K562 (cell line): Measurements from ENCODE around the gene LDB2. TPM values are rescaled to one million over a fixed set of nuclear protein-coding genes. Genes with fewer than 3 reads are reported as not detected.

Source experiments
- ATAC-seq: fragments of 200-7000 bp; cut with Tn5 transposase; 3 replicates; pipeline ENCODE4 v1.9.1; 2020; ENCODE audit warnings: moderate library complexity
- BruUV-seq: library from RNA; stranded (reverse); fragments of 400-500 nt; replicated peaks from 2 replicates; lab custom pipeline; 2021; lab: Mats Ljungman, UMichigan
- CTCF ChIA-PET: fragments of 300-600 bp; formaldehyde crosslinking; extraction: SDS; loops from one replicate; lab custom pipeline; 2021; ENCODE audit warnings: low intra/inter-chr PET ratio; lab: Yijun Ruan, JAX
- POLR2A ChIA-PET: fragments of 300-600, 350-650 bp; sonication (Branson Sonifier 250); formaldehyde crosslinking; extraction: SDS; loops from one replicate; lab custom pipeline; 2021; ENCODE audit warnings: antibody characterized with exemption, inconsistent platforms; lab: Yijun Ruan, JAX
- DNase-seq, 4 experiments: peaks; one replicate each; pipeline versions ENCODE4 v3.0.0 to v3.0.0-alpha.2; 2011 to 2018; ENCODE audit warnings: low spot score in 3 of 4, mixed read lengths in 3 of 4; ENCODE audit errors: extremely low read depth in 1 of 4
- FAIRE-seq: peaks from 2 replicates; lab custom pipeline; 2011; peaks lifted over from hg19 to GRCh38; lab: Jason Lieb, UNC
- H2AFZ ChIP-seq: 2 replicates; pipeline ENCODE4 v1.6.0; 2011; ENCODE audit warnings: low read depth, low read length, control low read depth, inconsistent platforms
- H3K27ac ChIP-seq: fragments of 200-600 bp; 3 replicates; pipeline ENCODE4 v1.8.0; 2011; ENCODE audit warnings: low read depth, mild to moderate bottlenecking, control low read depth, inconsistent platforms, low read length, moderate library complexity, mixed read lengths; ENCODE audit errors: extremely low read depth
- H3K27me3 ChIP-seq, 2 experiments: fragments of 300-600 bp in 1 of 2; 2 replicates in 1 of 2; 3 replicates in 1 of 2; pipeline versions ENCODE4 v1.6.0 to v1.8.0; 2011; ENCODE audit warnings: inconsistent platforms in 2 of 2, low read length in 2 of 2, mild to moderate bottlenecking in 1 of 2, mixed read lengths in 1 of 2, moderate library complexity in 1 of 2; ENCODE audit not compliant: control insufficient read depth in 2 of 2, insufficient read depth in 2 of 2
- H3K36me3 ChIP-seq: fragments of 300-600 bp; 3 replicates; pipeline ENCODE4 v1.8.0; 2011; ENCODE audit warnings: mild to moderate bottlenecking, low read length, inconsistent platforms; ENCODE audit not compliant: control insufficient read depth, insufficient read depth
- H3K4me1 ChIP-seq, 2 experiments: fragments of 200-600 bp in 1 of 2; replicated peaks in 1 of 2; 2 replicates in 1 of 2; 3 replicates in 1 of 2; pipeline versions ENCODE4 v1.5.1 to v1.8.0; 2011; ENCODE audit warnings: inconsistent platforms in 2 of 2, low read length in 2 of 2, mild to moderate bottlenecking in 1 of 2, mixed read lengths in 1 of 2, moderate library complexity in 1 of 2; ENCODE audit not compliant: control insufficient read depth in 2 of 2, insufficient read depth in 2 of 2
- H3K4me2 ChIP-seq: 2 replicates; pipeline ENCODE4 v1.6.1; 2011; ENCODE audit warnings: low read length, control low read depth, inconsistent platforms, mixed read lengths; ENCODE audit not compliant: insufficient read depth
- H3K4me3 ChIP-seq: fragments of 200-600 bp; sonication (generic), shearing (Covaris generic); 2 replicates; pipeline ENCODE4 v1.5.1; 2016; ENCODE audit warnings: control low read depth, inconsistent platforms
- H3K79me2 ChIP-seq: fragments of 200-600 bp; 3 replicates; pipeline ENCODE4 v1.8.0; 2011; ENCODE audit warnings: low read length, inconsistent platforms; ENCODE audit not compliant: control insufficient read depth, insufficient read depth
- H3K9ac ChIP-seq, 2 experiments: 2 replicates each; pipeline versions ENCODE4 v1.6.0 to v1.6.1; 2011; ENCODE audit warnings: low read depth in 2 of 2, low read length in 2 of 2, control low read depth in 1 of 2, inconsistent platforms in 1 of 2, mild to moderate bottlenecking in 1 of 2, mixed read lengths in 1 of 2; ENCODE audit not compliant: insufficient read depth in 1 of 2
- H3K9me1 ChIP-seq: one replicate; pipeline ENCODE4 v1.6.0; 2011; ENCODE audit warnings: inconsistent platforms, mild to moderate bottlenecking, low read length, moderate library complexity; ENCODE audit not compliant: control insufficient read depth, insufficient read depth
- H3K9me3 ChIP-seq: replicated peaks from 2 replicates; pipeline ENCODE4 v1.5.1; 2011; ENCODE audit warnings: low read depth, low read length, inconsistent platforms; ENCODE audit not compliant: control insufficient read depth, insufficient read depth
- H4K20me1 ChIP-seq: replicated peaks from 2 replicates; pipeline ENCODE4 v1.6.1; 2011; ENCODE audit warnings: low read length, inconsistent platforms, mixed read lengths; ENCODE audit not compliant: control insufficient read depth, insufficient read depth
- ATF1 ChIP-seq, 2 experiments: fragments of 450-650 bp in 1 of 2; IDR thresholded peaks; 2 replicates each; pipeline ENCODE4 v1.6.1; 2016; ENCODE audit warnings: missing compliant biosample characterization in 1 of 2, missing genetic modification characterization in 1 of 2
- BCOR ChIP-seq: fragments of 450-650 bp; IDR thresholded peaks from 2 replicates; pipeline ENCODE4 v1.6.1; 2016
- EHMT2 ChIP-seq: fragments of 450-650 bp; IDR thresholded peaks from 2 replicates; pipeline ENCODE4 v1.6.1; 2018; ENCODE audit warnings: antibody characterized with exemption
- FOXJ2 ChIP-seq: fragments of 200-800 bp; sonication (Bioruptor generic); IDR thresholded peaks from 2 replicates; pipeline ENCODE4 v1.6.1; 2016; ENCODE audit warnings: missing genetic modification characterization, missing compliant biosample characterization
- GABPA ChIP-seq: fragments of 200-800 bp; sonication (Bioruptor generic); conservative IDR thresholded peaks from 2 replicates; pipeline ENCODE4 v1.6.1; 2016; ENCODE audit warnings: low read depth, missing genetic modification characterization, missing compliant biosample characterization
- HES1 ChIP-seq: fragments of 450-650 bp; IDR thresholded peaks from 2 replicates; pipeline ENCODE4 v1.6.1; 2016; ENCODE audit warnings: low read depth, mild to moderate bottlenecking, moderate library complexity
- IRF1 ChIP-seq: sonication (generic); formaldehyde crosslinking; IDR thresholded peaks from 2 replicates; pipeline ENCODE4 v1.8.0; 2022; ENCODE audit warnings: missing genetic modification reagents, mild to moderate bottlenecking, borderline replicate concordance
- POLR3A ChIP-seq: IDR thresholded peaks from 2 replicates; pipeline ENCODE4 v1.6.1; 2011; ENCODE audit warnings: borderline replicate concordance, mild to moderate bottlenecking, moderate library complexity; ENCODE audit not compliant: insufficient read length, insufficient read depth; ENCODE audit errors: extremely low read depth
- RBFOX2 ChIP-seq: fragments of 200-400 bp; formaldehyde crosslinking; IDR thresholded peaks from 2 replicates; pipeline ENCODE4 v1.6.1; 2017; ENCODE audit warnings: low read depth, mild to moderate bottlenecking, low read length, moderate library complexity
- SAFB ChIP-seq: fragments of 200-400 bp; formaldehyde crosslinking; IDR thresholded peaks from 2 replicates; pipeline ENCODE4 v1.6.1; 2017; ENCODE audit warnings: low read depth, low read length, borderline replicate concordance
- SLC30A9 ChIP-seq: fragments of 250-450 bp; sonication (Bioruptor Pico); IDR thresholded peaks from 2 replicates; pipeline ENCODE4 v1.8.0; 2022; ENCODE audit warnings: mild to moderate bottlenecking, moderate library complexity
- SREBF2 ChIP-seq: sonication (generic); formaldehyde crosslinking; IDR thresholded peaks from 2 replicates; pipeline ENCODE4 v1.4.0; 2020; ENCODE audit warnings: mild to moderate bottlenecking, missing genetic modification reagents
- TARDBP ChIP-seq: fragments of 450-650 bp; IDR thresholded peaks from 2 replicates; pipeline ENCODE4 v1.6.1; 2016
- TCF3 ChIP-seq: sonication (generic); formaldehyde crosslinking; IDR thresholded peaks from 2 replicates; pipeline ENCODE4 v1.4.0; 2020; ENCODE audit warnings: mild to moderate bottlenecking, missing genetic modification reagents
- USF2 ChIP-seq: sonication (generic); formaldehyde crosslinking; IDR thresholded peaks from 2 replicates; pipeline ENCODE4 v1.5.0; 2020; ENCODE audit warnings: missing genetic modification reagents
- ZBTB49 ChIP-seq: sonication (generic); formaldehyde crosslinking; IDR thresholded peaks from 2 replicates; pipeline ENCODE4 v1.8.0; 2022; ENCODE audit warnings: missing genetic modification reagents, mild to moderate bottlenecking, borderline replicate concordance
- ZNF184 ChIP-seq: sonication (generic); formaldehyde crosslinking; IDR thresholded peaks from 2 replicates; pipeline ENCODE4 v1.5.0; 2020; ENCODE audit warnings: missing genetic modification reagents
- ZNF282 ChIP-seq: sonication (generic); formaldehyde crosslinking; IDR thresholded peaks from 2 replicates; pipeline ENCODE4 v1.8.1; 2023; ENCODE audit warnings: missing genetic modification reagents
- ZNF444 ChIP-seq: fragments of 250-450 bp; sonication (Bioruptor Pico); IDR thresholded peaks from 2 replicates; pipeline ENCODE4 v1.4.0; 2020; ENCODE audit warnings: mild to moderate bottlenecking, moderate library complexity
- WGBS: fragments of 100-300 bp; shearing (Covaris generic); methylation state at CpG from one replicate; pipeline ENCODE4 v1.1.6; 2016; ENCODE audit warnings: low coverage, mixed read lengths; ENCODE audit not compliant: insufficient coverage; ENCODE audit errors: missing lambda C conversion rate; 5-methylcytosine and 5-hydroxymethylcytosine counted together
- in situ Hi-C: fragments of 300-500 bp; cut with MboI; formaldehyde crosslinking; loops from 4 replicates; pipeline ENCODE4 v1.15.0; 2018; ENCODE audit warnings: inconsistent platforms, mixed read lengths
- intact Hi-C: fragments of 100-400 bp; cut with micrococcal nuclease; formaldehyde crosslinking; loops from 2 replicates; pipeline ENCODE4 v1.14.2; 2022
- polyA plus RNA-seq, 8 experiments: library from polyadenylated mRNA; depleted of rRNA in 4 of 8; stranded (reverse) in 5 of 8; unstranded in 3 of 8; fragments of >200 nt; fragmentation: Nextera tagmentation in 2 of 8; fragmentation: Illumina TruSeq in 1 of 8; extraction: Ambion mirVana in 2 of 8; extraction: Trizol in 1 of 8; gene quantifications; 2 replicates each; pipeline versions ENCODE4 v1.2.1 to v1.2.3, GENCODE V29; 2011 to 2014; ENCODE audit warnings: inconsistent platforms in 1 of 8, missing spikeins in 1 of 8
- total RNA-seq, 7 experiments: library from RNA; depleted of rRNA in 6 of 7; stranded (reverse); fragments of >200 nt in 6 of 7; fragmentation: Illumina TruSeq in 2 of 7; extraction: Trizol in 2 of 7; gene quantifications; 2 replicates each; pipeline versions ENCODE4 v1.2.1 to v1.2.3, GENCODE V29; 2011 to 2021; ENCODE audit warnings: low replicate concordance in 1 of 7

The LDB2 gene
- total and polyA plus RNA-seq, 9 of the 15 experiments (the other 6 are each of a cell fraction or from before 2014, with no cell fraction given), result 0.10 to 0.20 TPM; not detected in 7

GRCh38 chr4:16573206-16573605 is 325.2 kb downstream of the LDB2 start (continued):
- TF ChIP-seq IRF1 (CRISPR knock-in tag), result no peak
- no peak for TF ChIP-seq ZNF444
- TF ChIP-seq SAFB, result no peak
- TF ChIP-seq ZNF184 (CRISPR knock-in tag), result no peak
- TF ChIP-seq RBFOX2, result no peak
- TF ChIP-seq SREBF2, result no peak
- TF ChIP-seq GABPA (tag), result no peak
- no peak for TF ChIP-seq SLC30A9 (CRISPR knock-in tag)
- TF ChIP-seq HES1, result no peak
- no peak for TF ChIP-seq BCOR
- TF ChIP-seq EHMT2, result no peak

GRCh38 chr4:16572631-16573030 is 325.8 kb downstream of the LDB2 start:
- no peak overlapping the region for H3K4me3 ChIP-seq
- in situ Hi-C loops, result no loop called here
- intact Hi-C loops, result no loop called here
- H3K4me2 ChIP-seq, result no peak overlapping the region
- ChIA-PET CTCF (interaction anchor here (0.6 kb wide), 1 partner anchor 892 kb away, joined by 4 read pairs; no protein-coding TSS in a partner anchor), POLR2A (no interaction called here)
- FAIRE-seq (no peak), ATAC-seq (no peak), DNase-seq (no peak)
- H3K27ac ChIP-seq, result no peak overlapping the region
- no peaks in the 10 kb centered on the region for H3K9me3 ChIP-seq
- BruUV-seq, result no TSS peak
- H4K20me1 ChIP-seq, result no peaks in the 10 kb centered on the region
- no peaks in the 10 kb centered on the region for H3K4me1 ChIP-seq
- 0% methylated on average over 4 of the region's 4 CpGs for WGBS
- no peaks in the 10 kb centered on the region for H3K79me2 ChIP-seq
- H3K27me3 ChIP-seq, result no peaks in the 10 kb centered on the region; a peak in 1 of 5 replicates
- no peaks in the 10 kb centered on the region for H3K9me1 ChIP-seq
- H2AFZ ChIP-seq, result no peak overlapping the region
- no peaks in the 10 kb centered on the region for H3K36me3 ChIP-seq
- no peak overlapping the region for H3K9ac ChIP-seq
- TF ChIP-seq USF2 (CRISPR knock-in tag), result no peak
- TF ChIP-seq FOXJ2 (tag), result no peak
- TF ChIP-seq POLR3A, result no peak
- TF ChIP-seq ZBTB49, result no peak
- no peak for TF ChIP-seq ZNF282
- no peak for TF ChIP-seq TARDBP
- no peak for TF ChIP-seq TCF3 (CRISPR knock-in tag)
- TF ChIP-seq ATF1 (CRISPR knock-in tag; IDR thresholded peaks at IDR 0.05), result no peak
- TF ChIP-seq ATF1 (tag; IDR thresholded peaks at IDR 0.05), result no peak
